ENCODE measurements around the gene TEK.

DNA sequence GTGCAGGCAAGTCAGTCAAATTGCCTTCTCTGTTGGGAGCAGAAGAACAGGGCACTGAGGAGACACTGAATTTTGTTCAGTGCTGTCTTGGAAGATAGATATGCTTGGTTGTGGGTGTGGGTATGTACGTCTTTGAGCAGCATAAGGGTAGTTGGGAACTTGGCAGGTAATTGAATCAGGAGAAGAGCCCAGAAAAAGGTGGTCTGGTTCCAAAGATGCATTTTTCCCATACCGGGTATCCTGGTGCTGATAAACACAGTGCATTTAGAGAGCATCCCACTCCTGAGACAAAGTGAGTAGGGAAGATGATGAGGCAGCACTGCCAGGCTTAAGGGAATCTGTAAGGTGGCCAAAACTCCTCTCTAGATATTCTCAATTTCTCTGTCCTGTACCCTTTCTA is 40.6 kb downstream of the TEK start:
- TF ChIP-seq, protein P1, sequence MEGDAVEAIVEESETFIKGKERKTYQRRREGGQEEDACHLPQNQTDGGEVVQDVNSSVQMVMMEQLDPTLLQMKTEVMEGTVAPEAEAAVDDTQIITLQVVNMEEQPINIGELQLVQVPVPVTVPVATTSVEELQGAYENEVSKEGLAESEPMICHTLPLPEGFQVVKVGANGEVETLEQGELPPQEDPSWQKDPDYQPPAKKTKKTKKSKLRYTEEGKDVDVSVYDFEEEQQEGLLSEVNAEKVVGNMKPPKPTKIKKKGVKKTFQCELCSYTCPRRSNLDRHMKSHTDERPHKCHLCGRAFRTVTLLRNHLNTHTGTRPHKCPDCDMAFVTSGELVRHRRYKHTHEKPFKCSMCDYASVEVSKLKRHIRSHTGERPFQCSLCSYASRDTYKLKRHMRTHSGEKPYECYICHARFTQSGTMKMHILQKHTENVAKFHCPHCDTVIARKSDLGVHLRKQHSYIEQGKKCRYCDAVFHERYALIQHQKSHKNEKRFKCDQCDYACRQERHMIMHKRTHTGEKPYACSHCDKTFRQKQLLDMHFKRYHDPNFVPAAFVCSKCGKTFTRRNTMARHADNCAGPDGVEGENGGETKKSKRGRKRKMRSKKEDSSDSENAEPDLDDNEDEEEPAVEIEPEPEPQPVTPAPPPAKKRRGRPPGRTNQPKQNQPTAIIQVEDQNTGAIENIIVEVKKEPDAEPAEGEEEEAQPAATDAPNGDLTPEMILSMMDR (IDR thresholded peaks at IDR 0.05; ENCODE audit: low read depth, low read length, poor library complexity, severe bottlenecking) = no peak
- TF ChIP-seq EZH2phosphoT487 (IDR thresholded peaks at IDR 0.05; ENCODE audit: borderline replicate concordance, low read length) = no peak

All from DOHH2 (cell line).